ENCODE results near the gene FRMD7.
A peak's percentile ranks its signal among the peaks of the same experiment; 100 is the strongest.
"Not testable (repeated sequence)": the region's sequence is repeated elsewhere in the genome, so short reads cannot be mapped to it uniquely, and the experiment has no call there.

The FRMD7 gene

GRCh38 chrX:132127743-132128142 lies at the start of gene FRMD7:
Gene FRMD7, minus strand, starts transcription at chrX:132128020. Its CDS starts 176 bp downstream, at chrX:132127844.
- no peak for DNase-seq (ENCODE audit: low spot score)

GRCh38 chrX:132173647-132174046 lies 45.8 kb upstream of the FRMD7 start:
- no peak for DNase-seq (ENCODE audit: low spot score)

GRCh38 chrX:132171881-132172280 lies 44.1 kb upstream of the FRMD7 start:
- DNase-seq (ENCODE audit: low spot score), result no peak

- DNase-seq (ENCODE audit: low spot score), result no peak
Observed at GRCh38 chrX:132171478-132171877, 43.7 kb upstream of the FRMD7 start.

GRCh38 chrX:132169554-132169953 lies 41.7 kb upstream of the FRMD7 start:
- DNase-seq (ENCODE audit: low spot score), result no peak

- no peak for DNase-seq (ENCODE audit: low spot score)
Observed at GRCh38 chrX:132165651-132166050, 37.8 kb upstream of the FRMD7 start.

- DNase-seq (ENCODE audit: low spot score), result no peak
Observed at GRCh38 chrX:132165005-132165404, 37.2 kb upstream of the FRMD7 start.

- DNase-seq (ENCODE audit: low spot score), result not testable (repeated sequence)
Observed at GRCh38 chrX:132163094-132163493, 35.3 kb upstream of the FRMD7 start.

GRCh38 chrX:132153166-132153565 lies 25.3 kb upstream of the FRMD7 start:
- no peak for DNase-seq (ENCODE audit: low spot score)

- no peak for DNase-seq (ENCODE audit: low spot score)
Observed at GRCh38 chrX:132146456-132146855, 18.6 kb upstream of the FRMD7 start.

- no peak for DNase-seq (ENCODE audit: low spot score)
Observed at GRCh38 chrX:132144061-132144460, 16.2 kb upstream of the FRMD7 start.

- no peak for DNase-seq (ENCODE audit: low spot score)
Observed at GRCh38 chrX:132125906-132126305, 1.9 kb downstream of the FRMD7 start.

GRCh38 chrX:132120913-132121312 lies 6.9 kb downstream of the FRMD7 start:
- DNase-seq (ENCODE audit: low spot score), result no peak

GRCh38 chrX:132119821-132120515 lies 7.9 kb downstream of the FRMD7 start:
- DNase-seq (ENCODE audit: low spot score), result no peak

GRCh38 chrX:132119283-132119682 lies 8.5 kb downstream of the FRMD7 start:
- no peak for DNase-seq (ENCODE audit: low spot score)

- DNase-seq (ENCODE audit: low spot score), result no peak
Observed at GRCh38 chrX:132118358-132118757, 9.5 kb downstream of the FRMD7 start.

- no peak for DNase-seq (ENCODE audit: low spot score)
Observed at GRCh38 chrX:132115792-132116191, 12.0 kb downstream of the FRMD7 start.

- DNase-seq (ENCODE audit: low spot score), result no peak
Observed at GRCh38 chrX:132114607-132115006, 13.2 kb downstream of the FRMD7 start.

GRCh38 chrX:132107291-132107690 lies 20.5 kb downstream of the FRMD7 start:
- no peak for DNase-seq (ENCODE audit: low spot score)

- no peak for DNase-seq (ENCODE audit: low spot score)
Observed at GRCh38 chrX:132101799-132102198, 26.0 kb downstream of the FRMD7 start.

- no peak for DNase-seq (ENCODE audit: low spot score)
Observed at GRCh38 chrX:132101206-132101605, 26.6 kb downstream of the FRMD7 start.

GRCh38 chrX:132098704-132099103 lies 29.1 kb downstream of the FRMD7 start:
- DNase-seq (ENCODE audit: low spot score), result not testable (repeated sequence)

GRCh38 chrX:132094164-132094563 lies 33.7 kb downstream of the FRMD7 start:
- peak; percentile 7 for DNase-seq (ENCODE audit: low spot score)

GRCh38 chrX:132093239-132093860 lies 34.5 kb downstream of the FRMD7 start:
- DNase-seq (ENCODE audit: low spot score), result no peak

Data from AG08395 (cell line).